ENCODE data around the gene OR2G3. TPM values are rescaled to one million over a fixed set of nuclear protein-coding genes. Genes with fewer than 3 reads are reported as not detected.
A peak's percentile ranks its signal among the peaks of the same experiment; 100 is the strongest.

Gene OR2G3
- polyA plus RNA-seq (2013), result not detected

GRCh38 chr1:247605286-247605685 lies at the start of gene OR2G3:
Gene OR2G3 (plus strand): TSS chr1:247605586. CDS start chr1:247605586, 0 bp downstream.
- 83% methylated on average over 2 of the region's 2 CpGs for WGBS (ENCODE audit: insufficient coverage)
- H3K36me3 ChIP-seq (ENCODE audit: control insufficient read depth in 4 of 4, insufficient read depth in 4 of 4, low read length in 3 of 4), result no peaks in the 10 kb centered on the region
- no peak within 1 kb of the TSS for H3K4me3 ChIP-seq (ENCODE audit: control insufficient read depth in 1 of 7, extremely low read depth in 1 of 7, insufficient read depth in 4 of 7, low read depth in 2 of 7, low read length in 6 of 7)
- H3K4me1 ChIP-seq (ENCODE audit: control extremely low read depth in 1 of 4, control insufficient read depth in 4 of 4, insufficient read depth in 4 of 4, low read length in 3 of 4), result no peaks in the 10 kb centered on the region
- DNase-seq, result no peak
- H3K27me3 ChIP-seq (replicated peaks in 2 of 5; ENCODE audit: control insufficient read depth in 4 of 5, insufficient read depth in 5 of 5, low read length in 4 of 5), result no peaks in the 10 kb centered on the region
- CTCF ChIA-PET, result no interaction called here
- POLR2A ChIA-PET, result no interaction called here
- H3K27ac ChIP-seq (ENCODE audit: insufficient read depth in 1 of 2, low read depth in 1 of 2, low read length in 2 of 2, poor library complexity in 1 of 2, severe bottlenecking in 2 of 2), result no peak within 1 kb of the TSS
- H3K9me3 ChIP-seq (ENCODE audit: control extremely low read depth in 1 of 5, control insufficient read depth in 4 of 5, insufficient read depth in 2 of 5, low read depth in 1 of 5, low read length in 4 of 5), result peaks cover 0 to 5% (median 0%) of the 10 kb centered on the region in 5 experiments

- H3K4me3 ChIP-seq (ENCODE audit: control insufficient read depth in 1 of 7, extremely low read depth in 1 of 7, insufficient read depth in 4 of 7, low read depth in 2 of 7, low read length in 6 of 7), result peak overlapping the region in 1 of 7 experiments; percentile 13
- WGBS (ENCODE audit: insufficient coverage), result no CpG with 5 or more reads among the region's 2 CpGs
- H3K9me3 ChIP-seq (ENCODE audit: control extremely low read depth in 1 of 5, control insufficient read depth in 4 of 5, insufficient read depth in 2 of 5, low read depth in 1 of 5, low read length in 4 of 5), result peaks cover 0 to 4% (median 0%) of the 10 kb centered on the region in 5 experiments
- no peaks in the 10 kb centered on the region for H3K27me3 ChIP-seq (replicated peaks in 2 of 5; ENCODE audit: control insufficient read depth in 4 of 5, insufficient read depth in 5 of 5, low read length in 4 of 5)
- DNase-seq, result no peak
- no peak overlapping the region for H3K27ac ChIP-seq (ENCODE audit: insufficient read depth in 1 of 2, low read depth in 1 of 2, low read length in 2 of 2, poor library complexity in 1 of 2, severe bottlenecking in 2 of 2)
- CTCF ChIA-PET, result interaction anchor here (1.3 kb wide), 1 partner anchor 27 kb away, joined by 4 read pairs; no protein-coding TSS in a partner anchor
- peaks cover 0 to 60% (median 15%) of the 10 kb centered on the region in 4 experiments for H3K36me3 ChIP-seq (ENCODE audit: control insufficient read depth in 4 of 4, insufficient read depth in 4 of 4, low read length in 3 of 4)
- peaks cover 0 to 33% (median 5%) of the 10 kb centered on the region in 4 experiments for H3K4me1 ChIP-seq (ENCODE audit: control extremely low read depth in 1 of 4, control insufficient read depth in 4 of 4, insufficient read depth in 4 of 4, low read length in 3 of 4)
- POLR2A ChIA-PET, result no interaction called here
Measured at GRCh38 chr1:247557926-247558674, 47.3 kb upstream of the OR2G3 start.

- 65% methylated on average over 10 of the region's 10 CpGs for WGBS (ENCODE audit: insufficient coverage)
- CTCF ChIA-PET, result interaction anchor here (1.7 kb wide), 1 partner anchor 10 kb away, joined by 4 read pairs; no protein-coding TSS in a partner anchor
- DNase-seq, result no peak
- no peaks in the 10 kb centered on the region for H3K27me3 ChIP-seq (replicated peaks in 2 of 5; ENCODE audit: control insufficient read depth in 4 of 5, insufficient read depth in 5 of 5, low read length in 4 of 5)
- POLR2A ChIA-PET, result no interaction called here
- H3K27ac ChIP-seq (ENCODE audit: insufficient read depth in 1 of 2, low read depth in 1 of 2, low read length in 2 of 2, poor library complexity in 1 of 2, severe bottlenecking in 2 of 2), result no peak overlapping the region
- no peaks in the 10 kb centered on the region for H3K9me3 ChIP-seq (ENCODE audit: control extremely low read depth in 1 of 5, control insufficient read depth in 4 of 5, insufficient read depth in 2 of 5, low read depth in 1 of 5, low read length in 4 of 5)
- H3K4me1 ChIP-seq (ENCODE audit: control extremely low read depth in 1 of 4, control insufficient read depth in 4 of 4, insufficient read depth in 4 of 4, low read length in 3 of 4), result peaks cover 0 to 26% (median 5%) of the 10 kb centered on the region in 4 experiments
- no peak overlapping the region for H3K4me3 ChIP-seq (ENCODE audit: control insufficient read depth in 1 of 7, extremely low read depth in 1 of 7, insufficient read depth in 4 of 7, low read depth in 2 of 7, low read length in 6 of 7)
- peaks cover 0 to 48% (median 9%) of the 10 kb centered on the region in 4 experiments for H3K36me3 ChIP-seq (ENCODE audit: control insufficient read depth in 4 of 4, insufficient read depth in 4 of 4, low read length in 3 of 4)
Measured at GRCh38 chr1:247561711-247562110, 43.7 kb upstream of the OR2G3 start.

GRCh38 chr1:247562198-247562597 lies 43.2 kb upstream of the OR2G3 start:
- Histone ChIP-seq H3K36me3 (ENCODE audit: control insufficient read depth in 4 of 4, insufficient read depth in 4 of 4, low read length in 3 of 4) (peaks cover 0 to 43% (median 7%) of the 10 kb centered on the region in 4 experiments), H3K4me1 (ENCODE audit: control extremely low read depth in 1 of 4, control insufficient read depth in 4 of 4, insufficient read depth in 4 of 4, low read length in 3 of 4) (peaks cover 0 to 26% (median 3%) of the 10 kb centered on the region in 4 experiments), H3K27me3 (replicated peaks in 2 of 5; ENCODE audit: control insufficient read depth in 4 of 5, insufficient read depth in 5 of 5, low read length in 4 of 5) (no peaks in the 10 kb centered on the region), H3K9me3 (ENCODE audit: control extremely low read depth in 1 of 5, control insufficient read depth in 4 of 5, insufficient read depth in 2 of 5, low read depth in 1 of 5, low read length in 4 of 5) (no peaks in the 10 kb centered on the region), H3K4me3 (ENCODE audit: control insufficient read depth in 1 of 7, extremely low read depth in 1 of 7, insufficient read depth in 4 of 7, low read depth in 2 of 7, low read length in 6 of 7) (no peak overlapping the region), H3K27ac (ENCODE audit: insufficient read depth in 1 of 2, low read depth in 1 of 2, low read length in 2 of 2, poor library complexity in 1 of 2, severe bottlenecking in 2 of 2) (no peak overlapping the region)
- POLR2A ChIA-PET, result interaction anchor here (0.6 kb wide), 1 partner anchor 73 kb away, joined by 3 read pairs; no protein-coding TSS in a partner anchor
- 49% methylated on average over 9 of the region's 9 CpGs for WGBS (ENCODE audit: insufficient coverage)
- CTCF ChIA-PET, result interaction anchor here (0.7 to 1.7 kb wide), 2 partner anchors 11 to 19 kb away, joined by 3 to 4 read pairs; no protein-coding TSS in a partner anchor
- DNase-seq, result no peak

- Histone ChIP-seq H3K27ac (ENCODE audit: insufficient read depth in 1 of 2, low read depth in 1 of 2, low read length in 2 of 2, poor library complexity in 1 of 2, severe bottlenecking in 2 of 2) (no peak overlapping the region), H3K27me3 (replicated peaks in 2 of 5; ENCODE audit: control insufficient read depth in 4 of 5, insufficient read depth in 5 of 5, low read length in 4 of 5) (no peaks in the 10 kb centered on the region), H3K4me1 (ENCODE audit: control extremely low read depth in 1 of 4, control insufficient read depth in 4 of 4, insufficient read depth in 4 of 4, low read length in 3 of 4) (peaks cover 0 to 2% (median 0%) of the 10 kb centered on the region in 4 experiments), H3K9me3 (ENCODE audit: control extremely low read depth in 1 of 5, control insufficient read depth in 4 of 5, insufficient read depth in 2 of 5, low read depth in 1 of 5, low read length in 4 of 5) (peaks cover 0 to 9% (median 0%) of the 10 kb centered on the region in 5 experiments), H3K4me3 (ENCODE audit: control insufficient read depth in 1 of 7, extremely low read depth in 1 of 7, insufficient read depth in 4 of 7, low read depth in 2 of 7, low read length in 6 of 7) (no peak overlapping the region), H3K36me3 (ENCODE audit: control insufficient read depth in 4 of 4, insufficient read depth in 4 of 4, low read length in 3 of 4) (peaks cover 7 to 36% (median 26%) of the 10 kb centered on the region in 4 experiments)
- no peak for DNase-seq
- no CpG with 5 or more reads among the region's 1 CpG for WGBS (ENCODE audit: insufficient coverage)
- POLR2A ChIA-PET, result interaction anchor here (1.0 kb wide), 1 partner anchor 26 kb away, joined by 3 read pairs; no protein-coding TSS in a partner anchor
- CTCF ChIA-PET, result interaction anchor here (0.8 to 1.2 kb wide), 3 partner anchors 42 to 87 kb away, joined by 3 to 4 read pairs (median 3); no protein-coding TSS in a partner anchor
Measured at GRCh38 chr1:247574236-247574635, 31.1 kb upstream of the OR2G3 start.

- Histone ChIP-seq H3K4me1 (ENCODE audit: control extremely low read depth in 1 of 4, control insufficient read depth in 4 of 4, insufficient read depth in 4 of 4, low read length in 3 of 4) (peaks cover 0 to 2% (median 0%) of the 10 kb centered on the region in 4 experiments), H3K27me3 (replicated peaks in 2 of 5; ENCODE audit: control insufficient read depth in 4 of 5, insufficient read depth in 5 of 5, low read length in 4 of 5) (no peaks in the 10 kb centered on the region), H3K9me3 (ENCODE audit: control extremely low read depth in 1 of 5, control insufficient read depth in 4 of 5, insufficient read depth in 2 of 5, low read depth in 1 of 5, low read length in 4 of 5) (peaks cover 0 to 5% (median 0%) of the 10 kb centered on the region in 5 experiments), H3K27ac (ENCODE audit: insufficient read depth in 1 of 2, low read depth in 1 of 2, low read length in 2 of 2, poor library complexity in 1 of 2, severe bottlenecking in 2 of 2) (no peak overlapping the region), H3K36me3 (ENCODE audit: control insufficient read depth in 4 of 4, insufficient read depth in 4 of 4, low read length in 3 of 4) (peaks cover 7 to 39% (median 25%) of the 10 kb centered on the region in 4 experiments), H3K4me3 (ENCODE audit: control insufficient read depth in 1 of 7, extremely low read depth in 1 of 7, insufficient read depth in 4 of 7, low read depth in 2 of 7, low read length in 6 of 7) (no peak overlapping the region)
- POLR2A ChIA-PET, result interaction anchor here (1.0 kb wide), 1 partner anchor 26 kb away, joined by 3 read pairs; no protein-coding TSS in a partner anchor
- CTCF ChIA-PET, result interaction anchor here (0.8 to 2.8 kb wide), 4 partner anchors 43 to 185 kb away, joined by 3 to 10 read pairs (median 4); no protein-coding TSS in a partner anchor
- DNase-seq, result no peak
Measured at GRCh38 chr1:247574664-247575063, 30.7 kb upstream of the OR2G3 start.

- Histone ChIP-seq H3K36me3 (ENCODE audit: control insufficient read depth in 4 of 4, insufficient read depth in 4 of 4, low read length in 3 of 4) (peaks cover 7 to 47% (median 25%) of the 10 kb centered on the region in 4 experiments), H3K9me3 (ENCODE audit: control extremely low read depth in 1 of 5, control insufficient read depth in 4 of 5, insufficient read depth in 2 of 5, low read depth in 1 of 5, low read length in 4 of 5) (no peaks in the 10 kb centered on the region), H3K27ac (ENCODE audit: insufficient read depth in 1 of 2, low read depth in 1 of 2, low read length in 2 of 2, poor library complexity in 1 of 2, severe bottlenecking in 2 of 2) (no peak overlapping the region), H3K27me3 (replicated peaks in 2 of 5; ENCODE audit: control insufficient read depth in 4 of 5, insufficient read depth in 5 of 5, low read length in 4 of 5) (no peaks in the 10 kb centered on the region), H3K4me1 (ENCODE audit: control extremely low read depth in 1 of 4, control insufficient read depth in 4 of 4, insufficient read depth in 4 of 4, low read length in 3 of 4) (peaks cover 0 to 2% (median 0%) of the 10 kb centered on the region in 4 experiments), H3K4me3 (ENCODE audit: control insufficient read depth in 1 of 7, extremely low read depth in 1 of 7, insufficient read depth in 4 of 7, low read depth in 2 of 7, low read length in 6 of 7) (no peak overlapping the region)
- no CpG with 5 or more reads among the region's 3 CpGs for WGBS (ENCODE audit: insufficient coverage)
- peak; percentile 43 to 65 (median 52) for DNase-seq
- ChIA-PET CTCF (interaction anchor here (0.7 to 2.8 kb wide), 7 partner anchors 10 to 187 kb away, joined by 3 to 10 read pairs (median 3); partner anchors contain the start of gene GCSAML), POLR2A (no interaction called here)
Measured at GRCh38 chr1:247576514-247576913, 28.9 kb upstream of the OR2G3 start.
